GM15510 (cell line): Measurements from ENCODE around the gene FBP1.

Source experiments
- POLR2A ChIP-seq: IDR thresholded peaks from 3 replicates; pipeline ENCODE4 v1.6.1; 2011; ENCODE audit warnings: borderline replicate concordance; ENCODE audit not compliant: insufficient read length; ENCODE audit errors: extremely low read depth

The FBP1 gene

GRCh38 chr9:94581728-94582127, 57.6 kb downstream of the FBP1 start:
- no peak for TF ChIP-seq POLR2A

- TF ChIP-seq POLR2A, result no peak
Observed at GRCh38 chr9:94577571-94577970, 61.7 kb downstream of the FBP1 start.

DNA sequence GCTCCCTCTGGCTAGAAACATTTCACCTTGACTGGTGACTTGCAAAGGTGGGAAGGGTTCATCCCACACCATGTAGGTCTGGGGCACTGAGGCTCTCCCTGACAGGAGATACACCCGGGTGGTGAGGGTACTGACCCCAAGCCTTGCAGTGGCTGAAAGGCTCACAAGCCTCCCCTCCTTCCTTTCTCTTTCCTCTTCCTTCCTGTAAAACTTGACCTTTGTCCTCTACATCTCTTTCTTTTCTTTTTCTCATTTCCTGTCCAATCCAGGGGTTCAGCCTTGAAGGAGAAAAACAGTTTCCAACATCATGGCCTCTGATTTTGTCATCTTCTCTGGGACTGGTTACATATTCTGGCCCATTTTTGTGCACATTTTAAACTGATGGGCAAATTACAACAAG, 62.3 kb downstream of the FBP1 start:
- TF ChIP-seq POLR2A, result no peak

GRCh38 chr9:94576131-94576530, 63.2 kb downstream of the FBP1 start:
- TF ChIP-seq POLR2A, result no peak

- TF ChIP-seq POLR2A, result no peak
Observed at GRCh38 chr9:94568972-94569712, 70.2 kb downstream of the FBP1 start.

GRCh38 chr9:94568250-94568889, 70.9 kb downstream of the FBP1 start:
- TF ChIP-seq POLR2A, result no peak

GRCh38 chr9:94567271-94567670, 72.0 kb downstream of the FBP1 start:
- TF ChIP-seq POLR2A, result no peak

DNA sequence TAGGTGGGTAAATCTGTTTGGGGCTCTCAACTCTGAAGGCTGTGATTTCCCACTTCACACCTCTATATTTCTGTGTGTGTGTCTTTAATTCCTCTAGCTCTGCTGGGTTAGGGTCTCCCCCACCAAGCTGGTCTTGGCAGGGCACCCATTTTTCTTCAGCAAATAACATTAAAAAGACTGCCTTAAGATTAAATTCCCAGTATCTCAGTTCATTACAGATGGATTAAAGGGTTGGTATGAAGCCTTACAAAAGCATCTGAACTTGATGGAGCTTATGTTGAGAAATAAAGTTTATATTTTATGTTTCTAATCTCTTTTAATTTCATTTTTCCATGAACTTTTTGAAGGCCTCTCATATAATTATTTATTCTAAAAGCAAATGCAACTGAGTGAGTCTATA, 72.8 kb downstream of the FBP1 start:
- TF ChIP-seq POLR2A, result no peak

- TF ChIP-seq POLR2A, result no peak
Observed at GRCh38 chr9:94563548-94563947, 75.8 kb downstream of the FBP1 start.

GRCh38 chr9:94560237-94560636, 79.1 kb downstream of the FBP1 start:
- no peak for TF ChIP-seq POLR2A

GRCh38 chr9:94557376-94557775, 81.9 kb downstream of the FBP1 start:
- no peak for TF ChIP-seq POLR2A

DNA sequence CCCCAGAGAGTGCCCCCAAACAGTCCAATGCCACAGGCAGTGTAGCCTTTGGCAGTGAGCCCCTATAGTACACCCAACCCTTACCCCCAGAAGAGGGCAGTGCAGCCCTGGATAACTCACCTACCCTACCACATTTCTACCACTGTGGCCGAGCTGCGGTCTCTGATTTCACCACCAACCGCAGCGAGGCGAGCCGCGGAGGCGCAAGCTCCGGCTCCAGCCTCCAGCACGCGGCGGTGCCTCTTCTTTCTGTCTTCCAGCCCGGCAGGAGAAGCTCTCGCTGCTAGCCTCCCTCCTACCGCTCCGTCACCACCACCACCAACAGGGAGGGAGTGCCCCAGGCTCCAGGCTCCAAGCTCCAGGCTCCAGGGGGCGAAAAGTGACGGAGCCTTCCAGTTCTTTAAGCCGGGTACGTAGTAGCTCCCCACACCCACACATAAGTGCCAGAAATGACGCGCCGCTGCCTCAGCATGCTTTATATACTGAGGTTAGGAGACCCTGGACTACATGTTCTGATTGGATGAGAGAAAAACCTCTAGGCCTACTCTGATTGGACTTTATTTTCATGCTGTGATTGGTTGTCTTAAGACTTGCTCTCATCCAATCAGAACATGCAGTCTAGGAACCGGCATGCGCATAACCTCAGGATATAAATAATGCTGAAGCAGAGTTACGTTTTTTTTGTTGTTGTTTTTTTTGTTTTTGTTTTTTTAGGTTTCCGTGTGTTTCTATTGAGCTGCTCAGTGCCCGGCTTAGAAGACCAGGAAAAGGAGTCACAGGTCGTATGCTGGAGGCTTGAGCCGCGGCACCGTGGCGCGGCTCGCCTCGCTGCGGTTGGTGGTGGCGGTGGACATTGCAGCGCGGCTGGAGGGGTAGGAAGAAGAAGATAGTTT, 84.6 kb downstream of the FBP1 start, which contains the start of gene PCAT7:
Gene PCAT7, plus strand, starts transcription at position 645 of the 893 bp plus-strand sequence.
- no peak for TF ChIP-seq POLR2A

GRCh38 chr9:94554078-94554438, 85.3 kb downstream of the FBP1 start:
- TF ChIP-seq POLR2A, result no peak
